BLaER1 (cell line): Measurements from ENCODE around the gene ZNF845.
"Not testable (repeated sequence)": the region's sequence is repeated elsewhere in the genome, so short reads cannot be mapped to it uniquely, and the experiment has no call there.

Experiments used
- H3K27ac ChIP-seq: shearing (Covaris generic); formaldehyde crosslinking; 2 replicates; pipeline ENCODE4 v1.8.1; 2022
- H3K27me3 ChIP-seq: shearing (Covaris generic); formaldehyde crosslinking; 2 replicates; pipeline ENCODE4 v1.8.1; 2022
- H3K36me3 ChIP-seq: shearing (Covaris generic); formaldehyde crosslinking; 2 replicates; pipeline ENCODE4 v1.8.1; 2022
- H3K4me1 ChIP-seq: shearing (Covaris generic); formaldehyde crosslinking; 2 replicates; pipeline ENCODE4 v1.8.1; 2022
- H3K4me2 ChIP-seq: shearing (Covaris generic); formaldehyde crosslinking; 2 replicates; pipeline ENCODE4 v1.8.1; 2022
- H3K4me3 ChIP-seq: shearing (Covaris generic); formaldehyde crosslinking; 2 replicates; pipeline ENCODE4 v1.8.1; 2022
- H3K9ac ChIP-seq: shearing (Covaris generic); formaldehyde crosslinking; 2 replicates; pipeline ENCODE4 v1.8.1; 2022
- H3K9me3 ChIP-seq: shearing (Covaris generic); formaldehyde crosslinking; 2 replicates; pipeline ENCODE4 v1.8.1; 2022
- H4K20me1 ChIP-seq: shearing (Covaris generic); formaldehyde crosslinking; 2 replicates; pipeline ENCODE4 v1.8.1; 2022
- Cebpa-rat ChIP-seq: shearing (Covaris generic); IDR thresholded peaks from 2 replicates; pipeline ENCODE4 v1.8.1; 2022

ZNF845 gene

GRCh38 chr19:53332484-53332883, 1.1 kb upstream of the ZNF845 start:
- Histone ChIP-seq H3K36me3 (peaks cover 17% of the 10 kb centered on the region), H3K9ac (no peak overlapping the region), H4K20me1 (no peaks in the 10 kb centered on the region), H3K27me3 (no peaks in the 10 kb centered on the region), H3K27ac (no peak overlapping the region), H3K4me2 (no peak overlapping the region), H3K4me1 (peaks cover 13% of the 10 kb centered on the region), H3K9me3 (peaks cover 76% of the 10 kb centered on the region), H3K4me3 (no peak overlapping the region; the same call in 1 of the 2 replicates)
- no peak for TF ChIP-seq Cebpa-rat

- peaks cover 13% of the 10 kb centered on the region for H3K4me1 ChIP-seq
- peak overlapping the region; percentile 90 for H3K9ac ChIP-seq
- H3K36me3 ChIP-seq: peaks cover 23% of the 10 kb centered on the region
- no peaks in the 10 kb centered on the region for H4K20me1 ChIP-seq
- peak overlapping the region; percentile 9; the same call in 1 of the 2 replicates for H3K27ac ChIP-seq
- H3K4me3 ChIP-seq: peak overlapping the region; percentile 86
- H3K4me2 ChIP-seq: peak overlapping the region; percentile 88
- TF ChIP-seq Cebpa-rat: no peak
- H3K27me3 ChIP-seq: no peaks in the 10 kb centered on the region
- H3K9me3 ChIP-seq: peaks cover 75% of the 10 kb centered on the region
These were observed 485 bp upstream of the ZNF845 start for GRCh38 chr19:53333066-53333462.

- Histone ChIP-seq H3K9me3 (peaks cover 99% of the 10 kb centered on the region), H3K36me3 (peaks cover 100% of the 10 kb centered on the region)
- H3K4me2 ChIP-seq, H3K9ac ChIP-seq, H3K4me3 ChIP-seq, H3K27ac ChIP-seq, H4K20me1 ChIP-seq, H3K27me3 ChIP-seq, H3K4me1 ChIP-seq: not testable (repeated sequence)
These were observed 10.9 kb downstream of the ZNF845 start for GRCh38 chr19:53344403-53344802.

GRCh38 chr19:53355739-53356138, 22.2 kb downstream of the ZNF845 start:
- Histone ChIP-seq H3K4me2 (no peak overlapping the region), H3K9ac (no peak overlapping the region), H4K20me1 (no peaks in the 10 kb centered on the region), H3K27ac (no peak overlapping the region), H3K27me3 (no peaks in the 10 kb centered on the region), H3K36me3 (peaks cover 60% of the 10 kb centered on the region), H3K4me3 (no peak overlapping the region), H3K9me3 (peaks cover 83% of the 10 kb centered on the region), H3K4me1 (no peaks in the 10 kb centered on the region)
- TF ChIP-seq Cebpa-rat: no peak

GRCh38 chr19:53357821-53358581, 24.5 kb downstream of the ZNF845 start:
- Histone ChIP-seq H3K4me3 (no peak overlapping the region), H3K27ac (no peak overlapping the region), H3K4me1 (no peaks in the 10 kb centered on the region), H3K27me3 (no peaks in the 10 kb centered on the region), H4K20me1 (no peaks in the 10 kb centered on the region), H3K36me3 (peaks cover 37% of the 10 kb centered on the region), H3K9ac (no peak overlapping the region), H3K9me3 (peaks cover 60% of the 10 kb centered on the region), H3K4me2 (no peak overlapping the region)
- TF ChIP-seq Cebpa-rat: no peak

- H3K4me3 ChIP-seq, H4K20me1 ChIP-seq, H3K27ac ChIP-seq, H3K27me3 ChIP-seq, H3K9ac ChIP-seq, H3K4me2 ChIP-seq, H3K4me1 ChIP-seq: not testable (repeated sequence)
- H3K36me3 ChIP-seq: peaks cover 18% of the 10 kb centered on the region
- H3K9me3 ChIP-seq: peaks cover 40% of the 10 kb centered on the region
These were observed 26.5 kb downstream of the ZNF845 start for GRCh38 chr19:53360056-53360455.

GRCh38 chr19:53365134-53365898, 31.8 kb downstream of the ZNF845 start, which contains the start of gene ZNF525:
ZNF525 (plus strand) TSS chr19:53365705; CDS start chr19:53372282, 6,577 bp downstream.
- peaks cover 18% of the 10 kb centered on the region for H3K36me3 ChIP-seq
- peaks cover 24% of the 10 kb centered on the region for H3K9me3 ChIP-seq
- H3K27ac ChIP-seq: peak within 1 kb of the TSS; percentile 85
- H3K4me3 ChIP-seq: peak within 1 kb of the TSS; percentile 83
- no peak for TF ChIP-seq Cebpa-rat
- H3K4me2 ChIP-seq: peak within 1 kb of the TSS; percentile 83
- H3K27me3 ChIP-seq: no peaks in the 10 kb centered on the region
- H4K20me1 ChIP-seq: no peaks in the 10 kb centered on the region
- peak within 1 kb of the TSS; percentile 88 for H3K9ac ChIP-seq
- H3K4me1 ChIP-seq: peaks cover 18% of the 10 kb centered on the region

- H3K27ac ChIP-seq: peak overlapping the region; percentile 85
- peaks cover 26% of the 10 kb centered on the region for H3K9me3 ChIP-seq
- peaks cover 18% of the 10 kb centered on the region for H3K4me1 ChIP-seq
- H3K36me3 ChIP-seq: peaks cover 25% of the 10 kb centered on the region
- no peaks in the 10 kb centered on the region for H3K27me3 ChIP-seq
- peak overlapping the region; percentile 88 for H3K9ac ChIP-seq
- H3K4me2 ChIP-seq: peak overlapping the region; percentile 68
- no peaks in the 10 kb centered on the region for H4K20me1 ChIP-seq
- peak overlapping the region; percentile 83 for H3K4me3 ChIP-seq
- no peak for TF ChIP-seq Cebpa-rat
These were observed 32.4 kb downstream of the ZNF845 start for GRCh38 chr19:53365899-53366493.

- no peak for TF ChIP-seq Cebpa-rat
- Histone ChIP-seq H3K36me3 (peaks cover 85% of the 10 kb centered on the region), H3K27ac (no peak overlapping the region), H3K9ac (no peak overlapping the region), H3K27me3 (no peaks in the 10 kb centered on the region), H3K4me1 (peaks cover 2% of the 10 kb centered on the region), H3K4me3 (no peak overlapping the region), H3K9me3 (peaks cover 41% of the 10 kb centered on the region), H4K20me1 (no peaks in the 10 kb centered on the region), H3K4me2 (no peak overlapping the region)
These were observed 38.6 kb downstream of the ZNF845 start for GRCh38 chr19:53372196-53372595.

- Histone ChIP-seq H3K27ac (no peak overlapping the region), H3K27me3 (no peaks in the 10 kb centered on the region), H3K9ac (no peak overlapping the region), H3K4me2 (no peak overlapping the region), H3K4me1 (no peaks in the 10 kb centered on the region), H3K9me3 (peaks cover 46% of the 10 kb centered on the region), H3K4me3 (no peak overlapping the region), H3K36me3 (peaks cover 92% of the 10 kb centered on the region), H4K20me1 (no peaks in the 10 kb centered on the region)
- no peak for TF ChIP-seq Cebpa-rat
These were observed 40.7 kb downstream of the ZNF845 start for GRCh38 chr19:53374288-53374687.
